ENCODE measurements around the gene SPRED2. TPM values are rescaled to one million over a fixed set of nuclear protein-coding genes. Genes with fewer than 3 reads are reported as not detected.

SPRED2 gene
- total and polyA plus RNA-seq, 2 of the 8 experiments (the other 6 are each of a cell fraction or from before 2014, with no cell fraction given): 15.3 to 22.5 TPM

DNA sequence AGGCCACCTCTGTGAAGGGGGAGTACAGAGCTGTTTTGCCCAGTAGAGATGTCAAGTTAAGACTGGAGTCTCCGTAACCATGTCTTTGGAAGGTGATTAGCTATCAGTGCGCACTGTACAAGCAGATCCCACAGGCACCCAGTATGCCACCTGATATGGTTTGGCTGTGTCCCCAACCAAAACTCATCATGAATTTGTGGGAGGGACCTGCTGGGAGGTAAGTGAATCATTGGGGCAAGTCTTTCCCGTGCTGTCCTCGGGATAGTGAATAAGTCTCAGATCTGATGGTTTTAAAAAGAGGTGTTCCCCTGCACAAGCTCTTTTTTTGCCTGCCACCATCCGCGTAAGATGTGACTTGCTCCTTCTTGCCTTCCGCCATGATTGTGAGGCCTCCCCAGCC lies 114.6 kb downstream of the SPRED2 start:
- DNase-seq (ENCODE audit: low read depth in 1 of 2, low spot score in 2 of 2) (no peak), FAIRE-seq (no peak)
- no peak overlapping the region for H4K8ac ChIP-seq (ENCODE audit: extremely low read depth, insufficient read depth, low read length)
- no peaks in the 10 kb centered on the region for H3K79me2 ChIP-seq (ENCODE audit: control insufficient read depth in 1 of 2, insufficient read depth in 2 of 2, low read length in 2 of 2)
- no peak overlapping the region for H4K91ac ChIP-seq (replicated peaks; ENCODE audit: insufficient read length, low read length)
- no peak overlapping the region for H2BK15ac ChIP-seq (ENCODE audit: low read length)
- POLR2A ChIA-PET (ENCODE audit: partially characterized antibody): no interaction called here
- H2AFZ ChIP-seq (ENCODE audit: low read length): no peak overlapping the region
- no peak overlapping the region for H3K18ac ChIP-seq (ENCODE audit: extremely low read depth, low read length)
- H3K9me3 ChIP-seq (ENCODE audit: insufficient read depth in 2 of 2, low read depth in 1 of 2, low read length in 1 of 2): no peaks in the 10 kb centered on the region
- H3K27ac ChIP-seq (ENCODE audit: low read depth, low read length): no peak overlapping the region
- H3K23me2 ChIP-seq (ENCODE audit: low read depth, low read length): no peaks in the 10 kb centered on the region
- peaks cover 0 to 6% (median 0%) of the 10 kb centered on the region in 4 experiments; a peak in 1 of 8 replicates for H3K36me3 ChIP-seq (ENCODE audit: control insufficient read depth in 2 of 4, insufficient read depth in 4 of 4, low read length in 3 of 4)
- no peak overlapping the region for H4K5ac ChIP-seq (ENCODE audit: insufficient read length, low read depth, low read length)
- H2BK120ac ChIP-seq (replicated peaks; ENCODE audit: low read depth, low read length): no peak overlapping the region
- H3K4me2 ChIP-seq (ENCODE audit: insufficient read depth in 1 of 2, low read depth in 2 of 2, low read length in 2 of 2): no peak overlapping the region
- H3K27me3 ChIP-seq (replicated peaks in 1 of 4; ENCODE audit: control insufficient read depth in 3 of 4, extremely low read depth in 1 of 4, insufficient read depth in 3 of 4, low read length in 3 of 4): no peaks in the 10 kb centered on the region
- no peak overlapping the region for H2BK20ac ChIP-seq (ENCODE audit: low read length)
- CTCF ChIA-PET (ENCODE audit: partially characterized antibody): no interaction called here
- no peak overlapping the region for H3K4me3 ChIP-seq (ENCODE audit: extremely low read depth in 1 of 4, insufficient read depth in 2 of 4, low read depth in 3 of 4, low read length in 4 of 4)
- peaks cover 0 to 5% of the 10 kb centered on the region in 2 experiments for H4K20me1 ChIP-seq (replicated peaks in 1 of 2; ENCODE audit: control insufficient read depth in 1 of 2, insufficient read depth in 2 of 2, low read length in 2 of 2)
- no peak overlapping the region for H3K56ac ChIP-seq (replicated peaks; ENCODE audit: insufficient read length, low read depth, low read length)
- H3K4ac ChIP-seq (replicated peaks; ENCODE audit: insufficient read length, low read depth, low read length): no peak overlapping the region
- no peak overlapping the region for H3K23ac ChIP-seq (ENCODE audit: insufficient read length)
- no peak overlapping the region for H3K9ac ChIP-seq (replicated peaks in 1 of 4; ENCODE audit: extremely low read depth in 1 of 4, low read depth in 3 of 4, low read length in 3 of 4)
- no peak overlapping the region for H2BK5ac ChIP-seq (ENCODE audit: low read depth, low read length)
- H2BK12ac ChIP-seq (ENCODE audit: low read depth, low read length): no peak overlapping the region
- H2AK5ac ChIP-seq (ENCODE audit: low read depth, low read length): no peak overlapping the region
- no peak overlapping the region for H3K14ac ChIP-seq (ENCODE audit: insufficient read length)
- WGBS, 2 experiments (ENCODE audit: extremely low coverage in 1 of 2, insufficient coverage in 1 of 2, insufficient read length in 1 of 2, insufficient replicate concordance in 2 of 2, low coverage in 1 of 2, low lambda C conversion rate in 2 of 2, missing lambda C conversion rate in 1 of 2): 90% methylated on average over 7 of the region's 7 CpGs; no CpG with 5 or more reads in 1 of the 2 experiments
- H3K4me1 ChIP-seq (replicated peaks in 1 of 4; ENCODE audit: control insufficient read depth in 3 of 4, insufficient read depth in 4 of 4, low read length in 3 of 4): no peaks in the 10 kb centered on the region
- no peaks in the 10 kb centered on the region; the same call in 1 of the 2 replicates for H3K79me1 ChIP-seq (ENCODE audit: low read depth, low read length)
- TF ChIP-seq SP4 (IDR thresholded peaks at IDR 0.05; ENCODE audit: low read length): no peak
- no peak for TF ChIP-seq HDAC6 (IDR thresholded peaks at IDR 0.05; ENCODE audit: low read depth, low read length)
- TF ChIP-seq TCF12 (IDR thresholded peaks at IDR 0.05; ENCODE audit: low read depth, low read length): no peak
- TF ChIP-seq POLR2A (IDR thresholded peaks at IDR 0.05; ENCODE audit: control extremely low read depth in 1 of 2, low read depth in 2 of 2, low read length in 2 of 2): no peak
- TF ChIP-seq TAF1 (IDR thresholded peaks at IDR 0.05; ENCODE audit: low read depth, low read length): no peak
- TF ChIP-seq EP300 (IDR thresholded peaks at IDR 0.05; ENCODE audit: borderline replicate concordance in 1 of 2, low read depth in 2 of 2, low read length in 2 of 2): no peak
- TF ChIP-seq SRF (IDR thresholded peaks at IDR 0.05; ENCODE audit: low read depth, low read length): no peak
- TF ChIP-seq GTF2F1 (IDR thresholded peaks at IDR 0.05; ENCODE audit: borderline replicate concordance, low read depth, low read length): no peak
- no peak for TF ChIP-seq ATF3 (IDR thresholded peaks at IDR 0.05; ENCODE audit: insufficient read depth, low read depth, low read length)
- TF ChIP-seq FOSL1 (IDR thresholded peaks at IDR 0.05; ENCODE audit: insufficient read depth, low read depth, low read length): no peak
- no peak for TF ChIP-seq RXRA (IDR thresholded peaks at IDR 0.05; ENCODE audit: insufficient read depth, low read depth, low read length)
- TF ChIP-seq MAX (IDR thresholded peaks at IDR 0.05): no peak
- TF ChIP-seq KDM5A (IDR thresholded peaks at IDR 0.05; ENCODE audit: low read length): no peak

Data from H1 (cell line).